ENCODE results near the gene FRAS1. TPM values are rescaled to one million over a fixed set of nuclear protein-coding genes. Genes with fewer than 3 reads are reported as not detected.

Gene FRAS1
- total and polyA plus RNA-seq, 2 of the 8 experiments (the other 6 are each of a cell fraction or from before 2014, with no cell fraction given): 38.5 to 109 TPM

DNA sequence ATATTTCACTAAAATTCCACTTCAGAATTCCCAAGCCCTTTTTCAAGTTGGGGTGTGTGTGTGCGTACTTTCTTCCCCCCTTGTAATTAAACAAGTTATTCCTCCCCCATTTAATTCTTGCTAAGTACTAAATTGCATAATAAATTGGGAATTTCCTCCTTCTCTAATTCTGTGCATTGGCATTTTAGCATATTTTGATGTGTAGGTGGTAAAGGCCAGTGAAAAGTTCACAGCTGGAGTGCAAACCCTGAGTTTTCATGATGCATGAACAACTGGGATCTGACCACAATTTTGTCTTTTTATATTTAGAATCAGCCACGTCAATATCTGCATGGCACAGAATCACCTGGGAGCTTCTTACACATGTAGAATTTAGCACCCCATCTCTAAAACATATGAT lies 513.0 kb downstream of the FRAS1 start:
- Histone ChIP-seq H2AFZ (ENCODE audit: low read length) (no peak overlapping the region), H4K20me1 (replicated peaks in 1 of 2; ENCODE audit: control insufficient read depth in 1 of 2, insufficient read depth in 2 of 2, low read length in 2 of 2) (no peaks in the 10 kb centered on the region), H3K4me3 (ENCODE audit: extremely low read depth in 1 of 4, insufficient read depth in 2 of 4, low read depth in 3 of 4, low read length in 4 of 4) (no peak overlapping the region), H3K4ac (replicated peaks; ENCODE audit: insufficient read length, low read depth, low read length) (no peak overlapping the region), H3K27me3 (replicated peaks in 1 of 4; ENCODE audit: control insufficient read depth in 3 of 4, extremely low read depth in 1 of 4, insufficient read depth in 3 of 4, low read length in 3 of 4) (no peaks in the 10 kb centered on the region), H3K79me1 (ENCODE audit: low read depth, low read length) (no peaks in the 10 kb centered on the region), H4K5ac (ENCODE audit: insufficient read length, low read depth, low read length) (no peak overlapping the region), H2BK5ac (ENCODE audit: low read depth, low read length) (no peak overlapping the region), H3K14ac (ENCODE audit: insufficient read length) (no peak overlapping the region), H4K8ac (ENCODE audit: extremely low read depth, insufficient read depth, low read length) (no peak overlapping the region), H3K18ac (ENCODE audit: extremely low read depth, low read length) (no peak overlapping the region), H2BK20ac (ENCODE audit: low read length) (no peak overlapping the region), H3K9me3 (ENCODE audit: insufficient read depth in 2 of 2, low read depth in 1 of 2, low read length in 1 of 2) (no peaks in the 10 kb centered on the region), H3K4me2 (ENCODE audit: insufficient read depth in 1 of 2, low read depth in 2 of 2, low read length in 2 of 2) (no peak overlapping the region), H3K23me2 (ENCODE audit: low read depth, low read length) (no peaks in the 10 kb centered on the region), H3K56ac (replicated peaks; ENCODE audit: insufficient read length, low read depth, low read length) (no peak overlapping the region), H3K79me2 (ENCODE audit: control insufficient read depth in 1 of 2, insufficient read depth in 2 of 2, low read length in 2 of 2) (no peaks in the 10 kb centered on the region), H2BK15ac (ENCODE audit: low read length) (no peak overlapping the region), H3K9ac (replicated peaks in 1 of 4; ENCODE audit: extremely low read depth in 1 of 4, low read depth in 3 of 4, low read length in 3 of 4) (no peak overlapping the region), H2BK120ac (replicated peaks; ENCODE audit: low read depth, low read length) (no peak overlapping the region), H3K27ac (ENCODE audit: low read depth, low read length) (no peak overlapping the region), H4K91ac (replicated peaks; ENCODE audit: insufficient read length, low read length) (no peak overlapping the region), H2BK12ac (ENCODE audit: low read depth, low read length) (no peak overlapping the region), H3K4me1 (replicated peaks in 1 of 4; ENCODE audit: control insufficient read depth in 3 of 4, insufficient read depth in 4 of 4, low read length in 3 of 4) (peaks cover 0 to 4% (median 3%) of the 10 kb centered on the region in 4 experiments; a peak in 5 of 7 replicates), H3K36me3 (ENCODE audit: control insufficient read depth in 2 of 4, insufficient read depth in 4 of 4, low read length in 3 of 4) (no peaks in the 10 kb centered on the region), H3K23ac (ENCODE audit: insufficient read length) (no peak overlapping the region), H2AK5ac (ENCODE audit: low read depth, low read length) (no peak overlapping the region)
- POLR2A ChIA-PET (ENCODE audit: partially characterized antibody): interaction anchor here (0.9 kb wide), 1 partner anchor 18 kb away, joined by 4 read pairs; the partner anchor contains the start of gene ANXA3
- WGBS, 2 experiments (ENCODE audit: extremely low coverage in 1 of 2, insufficient coverage in 1 of 2, insufficient read length in 1 of 2, insufficient replicate concordance in 2 of 2, low coverage in 1 of 2, low lambda C conversion rate in 2 of 2, missing lambda C conversion rate in 1 of 2): 88% methylated on average over 2 of the region's 2 CpGs; no CpG with 5 or more reads in 1 of the 2 experiments
- TF ChIP-seq SP2 (IDR thresholded peaks at IDR 0.05; ENCODE audit: low read length): no peak
- TF ChIP-seq RBBP5 (IDR thresholded peaks at IDR 0.05; ENCODE audit: borderline replicate concordance, low read depth, low read length): no peak
- TF ChIP-seq JUN (IDR thresholded peaks at IDR 0.05; ENCODE audit: low read depth, low read length): no peak
- no peak for TF ChIP-seq RNF2 (IDR thresholded peaks at IDR 0.05; ENCODE audit: borderline replicate concordance, low read depth, low read length, missing control alignments, poor library complexity, severe bottlenecking)
- TF ChIP-seq YY1 (IDR thresholded peaks at IDR 0.05; ENCODE audit: low read depth, low read length): no peak
- no peak for TF ChIP-seq CHD1 (IDR thresholded peaks at IDR 0.05; ENCODE audit: low read depth, low read length)
- CTCF ChIA-PET (ENCODE audit: partially characterized antibody): interaction anchor here (0.8 kb wide), 1 partner anchor 75 kb away, joined by 3 read pairs; no protein-coding TSS in a partner anchor
- DNase-seq (ENCODE audit: low read depth in 1 of 2, low spot score in 2 of 2): no peak
- no peak for FAIRE-seq

Measured in H1 (cell line).